Measurements from ENCODE around the gene CCDC142.

GRCh38 chr2:74491648-74492544, 9.1 kb upstream of the CCDC142 start:
- no peak for TF ChIP-seq CTCF (IDR thresholded peaks at IDR 0.05)
- no peak for TF ChIP-seq POLR2A (IDR thresholded peaks at IDR 0.05)

All from uterus (tissue), 2 donors.